PC-9 (cell line): ENCODE data around the gene NLGN1. TPM values are rescaled to one million over a fixed set of nuclear protein-coding genes. Genes with fewer than 3 reads are reported as not detected.

Source experiments
- BruUV-seq: library from RNA; stranded (reverse); fragments of 400-500 nt; replicated peaks from 2 replicates; lab custom pipeline; 2021; lab: Mats Ljungman, UMichigan
- CTCF ChIA-PET: fragments of 300-600 bp; sonication (Branson Sonifier 250); formaldehyde crosslinking; loops from one replicate; lab custom pipeline; 2022; ENCODE audit warnings: antibody characterized with exemption; lab: Charles Lee
- POLR2A ChIA-PET: fragments of 300-600 bp; sonication (Branson Sonifier 250); formaldehyde crosslinking; loops from one replicate; lab custom pipeline; 2022; ENCODE audit warnings: antibody characterized with exemption; ENCODE audit not compliant: unreplicated experiment; lab: Charles Lee
- DNase-seq, 2 experiments: peaks; one replicate each; pipeline versions ENCODE4 v3.0.0 to v3.0.0-alpha.2; 2015 to 2022; ENCODE audit warnings: mixed read lengths in 1 of 2
- H2AFZ ChIP-seq: fragments of 200-600 bp; sonication (generic); 2 replicates; pipeline ENCODE4 v1.8.1; 2017; ENCODE audit warnings: antibody characterized with exemption
- H3F3A ChIP-seq: fragments of 200-600 bp; sonication (generic); 2 replicates; pipeline ENCODE4 v1.8.1; 2017; ENCODE audit warnings: antibody characterized with exemption, mild to moderate bottlenecking, low read depth; ENCODE audit not compliant: insufficient read depth
- H3K27ac ChIP-seq: fragments of 200-600 bp; sonication (generic); 2 replicates; pipeline ENCODE4 v1.6.1; 2016; ENCODE audit warnings: mixed run types
- H3K27me3 ChIP-seq: fragments of 200-600 bp; sonication (generic); 2 replicates; pipeline ENCODE4 v1.6.1; 2016; ENCODE audit warnings: low read depth, mixed run types; ENCODE audit not compliant: insufficient read depth
- H3K36me3 ChIP-seq: fragments of 200-600 bp; sonication (generic); 2 replicates; pipeline ENCODE4 v1.6.1; 2016; ENCODE audit warnings: low read depth, mixed run types
- H3K4me1 ChIP-seq: fragments of 200-600 bp; sonication (generic); replicated peaks from 2 replicates; pipeline ENCODE4 v1.6.1; 2016; ENCODE audit warnings: mixed run types; ENCODE audit not compliant: insufficient read depth
- H3K4me2 ChIP-seq: fragments of 200-600 bp; sonication (generic); 2 replicates; pipeline ENCODE4 v1.6.1; 2017; ENCODE audit warnings: mixed run types
- H3K4me3 ChIP-seq: fragments of 200-600 bp; sonication (generic); 2 replicates; pipeline ENCODE4 v1.6.1; 2016; ENCODE audit warnings: mixed run types
- H3K79me2 ChIP-seq: fragments of 200-600 bp; sonication (generic); 2 replicates; pipeline ENCODE4 v1.6.1; 2017; ENCODE audit warnings: low read depth, mixed run types
- H3K9me2 ChIP-seq: fragments of 200-600 bp; sonication (generic); 2 replicates; pipeline ENCODE4 v1.8.1; 2017; ENCODE audit warnings: mild to moderate bottlenecking; ENCODE audit not compliant: insufficient read depth
- H3K9me3 ChIP-seq: fragments of 200-600 bp; sonication (generic); 2 replicates; pipeline ENCODE4 v1.8.1; 2016; ENCODE audit warnings: low read depth; ENCODE audit not compliant: insufficient read depth
- H4K20me1 ChIP-seq: fragments of 200-600 bp; sonication (generic); 2 replicates; pipeline ENCODE4 v1.8.1; 2017; ENCODE audit not compliant: insufficient read depth
- EZH2 ChIP-seq: fragments of 200-600 bp; sonication (generic); IDR thresholded peaks from 2 replicates; pipeline ENCODE4 v1.8.0; 2017; ENCODE audit warnings: antibody characterized with exemption, low read depth
- intact Hi-C: fragments of 100-400 bp; cut with micrococcal nuclease; formaldehyde crosslinking; loops from one replicate; pipeline ENCODE4 v1.10.0; 2022; ENCODE audit not compliant: unreplicated experiment
- total RNA-seq: library from RNA; stranded (reverse); gene quantifications from 2 replicates; pipeline ENCODE4 v1.2.3, GENCODE V29; 2021
- TF ChIP-seq, protein P1 (sequence below): fragments of 200-600 bp; sonication (generic); conservative IDR thresholded peaks from 2 replicates; pipeline ENCODE4 v1.6.1; 2017; ENCODE audit warnings: mixed run types, antibody characterized with exemption, mild to moderate bottlenecking, moderate library complexity

Gene NLGN1
- total RNA-seq, 1 experiment from 2014 or later: 1.4 TPM

DNA sequence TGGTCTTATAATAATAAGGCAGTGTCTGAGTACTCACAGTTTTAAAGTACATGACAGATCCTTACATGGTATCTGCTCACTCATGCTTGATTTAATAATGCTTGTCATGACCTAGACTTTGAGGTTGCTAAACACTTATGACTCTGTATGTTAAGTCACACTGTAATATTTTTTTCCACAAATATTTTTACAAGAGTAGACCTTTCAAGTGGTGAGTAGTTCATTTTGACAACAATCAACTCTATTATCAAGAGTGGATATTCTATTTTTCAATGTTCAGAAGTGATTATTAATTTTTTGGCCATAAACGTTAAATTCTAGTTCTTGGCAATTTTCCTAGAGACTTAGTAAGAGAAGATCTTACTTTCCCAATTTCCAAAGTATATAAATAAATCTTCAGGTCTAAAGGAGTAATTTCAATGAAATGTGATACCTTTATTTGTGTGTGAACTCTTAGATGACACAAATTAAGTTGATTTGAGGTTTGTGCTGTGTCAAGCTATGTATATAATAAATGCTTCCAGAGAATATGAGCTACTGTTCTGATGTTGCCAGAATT is 104.5 kb downstream of the NLGN1 start:
- POLR2A ChIA-PET: no interaction called here
- TF ChIP-seq EZH2: no peak
- TF ChIP-seq, protein P1, sequence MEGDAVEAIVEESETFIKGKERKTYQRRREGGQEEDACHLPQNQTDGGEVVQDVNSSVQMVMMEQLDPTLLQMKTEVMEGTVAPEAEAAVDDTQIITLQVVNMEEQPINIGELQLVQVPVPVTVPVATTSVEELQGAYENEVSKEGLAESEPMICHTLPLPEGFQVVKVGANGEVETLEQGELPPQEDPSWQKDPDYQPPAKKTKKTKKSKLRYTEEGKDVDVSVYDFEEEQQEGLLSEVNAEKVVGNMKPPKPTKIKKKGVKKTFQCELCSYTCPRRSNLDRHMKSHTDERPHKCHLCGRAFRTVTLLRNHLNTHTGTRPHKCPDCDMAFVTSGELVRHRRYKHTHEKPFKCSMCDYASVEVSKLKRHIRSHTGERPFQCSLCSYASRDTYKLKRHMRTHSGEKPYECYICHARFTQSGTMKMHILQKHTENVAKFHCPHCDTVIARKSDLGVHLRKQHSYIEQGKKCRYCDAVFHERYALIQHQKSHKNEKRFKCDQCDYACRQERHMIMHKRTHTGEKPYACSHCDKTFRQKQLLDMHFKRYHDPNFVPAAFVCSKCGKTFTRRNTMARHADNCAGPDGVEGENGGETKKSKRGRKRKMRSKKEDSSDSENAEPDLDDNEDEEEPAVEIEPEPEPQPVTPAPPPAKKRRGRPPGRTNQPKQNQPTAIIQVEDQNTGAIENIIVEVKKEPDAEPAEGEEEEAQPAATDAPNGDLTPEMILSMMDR: no peak

DNA sequence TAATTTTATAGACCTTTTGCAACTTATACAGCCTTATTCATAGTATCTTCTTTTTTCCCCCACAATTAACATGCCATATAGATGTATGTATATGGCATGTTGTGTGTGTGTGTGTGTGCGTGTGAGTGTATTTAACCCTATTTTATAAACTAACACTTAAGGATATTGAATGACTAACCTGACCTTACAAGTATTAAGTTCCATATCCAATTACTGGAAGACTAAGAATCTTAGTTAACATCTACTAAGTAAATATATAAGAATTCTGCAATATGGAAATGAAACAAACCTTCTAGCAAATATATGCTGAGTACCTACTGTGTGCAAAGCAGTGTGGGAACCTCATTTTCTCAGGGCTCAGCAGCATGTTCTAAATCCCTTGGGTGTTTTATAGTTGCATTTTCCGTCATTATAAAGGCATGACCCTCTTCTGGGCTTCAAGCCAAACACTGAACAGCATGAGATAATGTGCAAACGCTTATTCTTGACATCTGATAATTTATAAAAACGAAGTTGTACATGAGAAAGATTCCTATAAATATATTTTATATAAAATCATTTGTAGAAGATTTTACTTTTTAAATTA is 105.5 kb downstream of the NLGN1 start:
- Histone ChIP-seq H4K20me1 (no peaks in the 10 kb centered on the region), H3K4me2 (no peak overlapping the region), H3K4me1 (no peaks in the 10 kb centered on the region), H3K36me3 (no peaks in the 10 kb centered on the region), H2AFZ (no peak overlapping the region), H3K9me3 (no peaks in the 10 kb centered on the region), H3K27me3 (no peaks in the 10 kb centered on the region), H3K79me2 (no peaks in the 10 kb centered on the region), H3K4me3 (no peak overlapping the region), H3F3A (no peaks in the 10 kb centered on the region), H3K27ac (no peak overlapping the region), H3K9me2 (no peaks in the 10 kb centered on the region)
- no peak for DNase-seq
- intact Hi-C loops: no loop called here
- ChIA-PET CTCF (no interaction called here), POLR2A (no interaction called here)
- TF ChIP-seq, protein P1: no peak
- no peak for TF ChIP-seq EZH2
- no TSS peak for BruUV-seq

More for the DNA sequence above, 104.5 kb downstream of the NLGN1 start:
- H3K4me3 ChIP-seq: no peak overlapping the region
- no peak overlapping the region for H3K4me2 ChIP-seq
- no peaks in the 10 kb centered on the region for H4K20me1 ChIP-seq
- H3K4me1 ChIP-seq: no peaks in the 10 kb centered on the region
- no peaks in the 10 kb centered on the region for H3K27me3 ChIP-seq
- no peak overlapping the region for H3K27ac ChIP-seq
- CTCF ChIA-PET: no interaction called here
- no peaks in the 10 kb centered on the region for H3K79me2 ChIP-seq
- H3K9me2 ChIP-seq: no peaks in the 10 kb centered on the region
- H3K9me3 ChIP-seq: no peaks in the 10 kb centered on the region
- intact Hi-C loops: no loop called here
- no peak overlapping the region for H2AFZ ChIP-seq
- no TSS peak for BruUV-seq
- no peaks in the 10 kb centered on the region for H3K36me3 ChIP-seq
- no peak for DNase-seq
- H3F3A ChIP-seq: no peaks in the 10 kb centered on the region

DNA sequence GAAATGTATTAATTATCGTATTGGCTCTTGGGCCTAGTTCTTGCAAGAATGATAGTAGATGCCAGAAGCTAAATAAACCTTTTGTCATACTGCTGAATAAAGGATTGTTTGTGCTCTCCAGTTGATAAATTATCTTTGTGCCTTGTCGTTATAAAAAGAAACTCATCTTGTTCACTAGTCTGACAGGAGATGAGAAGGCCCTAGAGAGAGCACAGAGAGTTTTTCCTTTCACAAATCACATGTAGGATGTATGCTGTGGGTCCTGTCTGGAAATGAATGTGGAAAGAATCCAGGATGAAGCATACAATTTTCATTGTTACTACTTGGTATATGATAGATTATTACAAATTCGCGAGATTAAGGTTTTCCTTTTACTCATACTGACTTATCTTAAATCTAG is 113.0 kb downstream of the NLGN1 start:
- no peaks in the 10 kb centered on the region for H3K36me3 ChIP-seq
- no peaks in the 10 kb centered on the region for H3F3A ChIP-seq
- ChIA-PET POLR2A (no interaction called here), CTCF (no interaction called here)
- no peaks in the 10 kb centered on the region for H3K79me2 ChIP-seq
- no peak for DNase-seq
- 0 out of 2 replicates have a peak, but pooled peaks cover 4% of the 10 kb centered on the region for H3K9me2 ChIP-seq
- H3K27me3 ChIP-seq: no peaks in the 10 kb centered on the region
- no peaks in the 10 kb centered on the region for H3K4me1 ChIP-seq
- BruUV-seq: no TSS peak
- H3K4me3 ChIP-seq: no peak overlapping the region
- intact Hi-C loops: no loop called here
- no peaks in the 10 kb centered on the region for H4K20me1 ChIP-seq
- no peak overlapping the region for H2AFZ ChIP-seq
- no peak overlapping the region for H3K4me2 ChIP-seq
- H3K27ac ChIP-seq: no peak overlapping the region
- H3K9me3 ChIP-seq: no peaks in the 10 kb centered on the region
- no peak for TF ChIP-seq EZH2
- TF ChIP-seq, protein P1: no peak
